IPS DF 6.9 (cell line): ENCODE results near the gene LRP1B.

Source experiments
- DNase-seq: peaks from one replicate; pipeline ENCODE4 v3.0.0-alpha.2; 2013; ENCODE audit warnings: low read depth, low spot score
- H3K27ac ChIP-seq: one replicate; pipeline ENCODE4 v1.5.1; 2013; ENCODE audit warnings: low read length, control low read depth
- H3K27me3 ChIP-seq: 2 replicates; pipeline ENCODE4 v1.6.1; 2013; ENCODE audit warnings: mild to moderate bottlenecking, low read length; ENCODE audit not compliant: control insufficient read depth, insufficient read depth
- H3K36me3 ChIP-seq: 2 replicates; pipeline ENCODE4 v1.6.1; 2013; ENCODE audit warnings: low read length; ENCODE audit not compliant: control insufficient read depth, insufficient read depth
- H3K4me1 ChIP-seq: 2 replicates; pipeline ENCODE4 v1.6.1; 2013; ENCODE audit warnings: low read length; ENCODE audit not compliant: control insufficient read depth, insufficient read depth
- H3K4me3 ChIP-seq: 2 replicates; pipeline ENCODE4 v1.5.1; 2013; ENCODE audit warnings: mild to moderate bottlenecking, low read length
- H3K9me3 ChIP-seq: 2 replicates; pipeline ENCODE4 v1.6.1; 2013; ENCODE audit warnings: low read length, inconsistent platforms; ENCODE audit not compliant: control insufficient read depth, insufficient read depth
- WGBS: extraction: QIAGEN DNeasy Blood & Tissue Kit; methylation state at CpG from one replicate; pipeline ENCODE4 v1.1.7; 2013; ENCODE audit warnings: mixed read lengths, missing lambda C conversion rate; ENCODE audit not compliant: insufficient read length, insufficient coverage; 5-methylcytosine and 5-hydroxymethylcytosine counted together

LRP1B gene

DNA sequence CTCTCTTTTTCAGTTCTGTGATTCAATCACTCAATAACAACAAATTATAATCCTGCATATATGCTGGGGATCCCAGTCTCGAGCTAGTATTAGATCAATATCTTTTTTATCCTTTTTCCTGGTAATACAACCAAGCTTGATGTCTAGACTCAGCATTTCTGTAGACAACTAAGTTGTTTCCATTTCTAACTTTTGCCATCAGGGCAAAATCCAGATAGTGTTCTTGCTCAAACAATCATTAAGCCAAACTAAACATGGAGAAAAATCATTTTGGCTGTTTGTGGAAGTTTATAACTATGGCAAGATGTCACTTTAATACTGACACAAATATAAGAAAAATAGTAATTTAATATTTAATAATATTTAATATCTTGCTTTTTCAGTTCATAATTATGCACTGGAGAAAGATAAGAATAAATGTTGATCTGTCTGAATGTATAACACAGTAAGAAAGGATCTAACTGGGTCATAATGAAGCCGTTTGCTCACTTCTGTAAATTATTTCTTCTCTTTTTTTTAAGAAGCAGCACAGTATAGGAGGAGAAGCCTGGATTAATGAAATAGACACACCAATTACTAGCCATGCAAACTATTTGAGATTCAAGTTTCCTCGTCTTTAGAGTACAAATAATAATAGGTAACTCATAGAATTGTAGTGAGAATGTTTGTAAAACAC is 979.1 kb downstream of the LRP1B start:
- no peaks in the 10 kb centered on the region for H3K4me1 ChIP-seq
- no peak for DNase-seq
- WGBS: no CpG with 5 or more reads among the region's 3 CpGs
- no peaks in the 10 kb centered on the region for H3K27me3 ChIP-seq
- no peak overlapping the region for H3K4me3 ChIP-seq
- no peaks in the 10 kb centered on the region for H3K9me3 ChIP-seq
- no peaks in the 10 kb centered on the region for H3K36me3 ChIP-seq
- no peak overlapping the region for H3K27ac ChIP-seq

DNA sequence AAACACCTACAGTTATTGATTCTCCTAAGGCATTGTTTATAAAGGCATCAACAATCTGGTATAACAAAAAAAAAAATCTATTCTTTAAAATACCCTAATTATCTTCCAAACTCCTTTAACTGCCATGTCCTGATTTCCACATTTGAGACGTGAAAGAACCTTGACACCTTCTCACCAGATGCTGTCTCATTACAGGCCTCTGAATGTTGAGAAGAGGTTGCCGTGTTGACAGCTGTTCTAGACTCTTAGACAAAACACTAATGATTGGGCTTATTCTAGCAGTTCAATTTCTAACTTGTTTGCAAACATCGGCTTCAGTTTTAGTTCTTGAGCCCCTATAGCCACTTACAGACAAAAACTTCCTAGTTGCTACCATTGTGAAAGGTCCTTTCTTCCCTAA is 988.8 kb downstream of the LRP1B start:
- H3K4me3 ChIP-seq: no peak overlapping the region
- H3K27me3 ChIP-seq: no peaks in the 10 kb centered on the region
- DNase-seq: no peak
- H3K27ac ChIP-seq: no peak overlapping the region
- WGBS: no CpG with 5 or more reads among the region's 3 CpGs
- H3K36me3 ChIP-seq: no peaks in the 10 kb centered on the region
- no peaks in the 10 kb centered on the region for H3K4me1 ChIP-seq
- no peaks in the 10 kb centered on the region for H3K9me3 ChIP-seq

DNA sequence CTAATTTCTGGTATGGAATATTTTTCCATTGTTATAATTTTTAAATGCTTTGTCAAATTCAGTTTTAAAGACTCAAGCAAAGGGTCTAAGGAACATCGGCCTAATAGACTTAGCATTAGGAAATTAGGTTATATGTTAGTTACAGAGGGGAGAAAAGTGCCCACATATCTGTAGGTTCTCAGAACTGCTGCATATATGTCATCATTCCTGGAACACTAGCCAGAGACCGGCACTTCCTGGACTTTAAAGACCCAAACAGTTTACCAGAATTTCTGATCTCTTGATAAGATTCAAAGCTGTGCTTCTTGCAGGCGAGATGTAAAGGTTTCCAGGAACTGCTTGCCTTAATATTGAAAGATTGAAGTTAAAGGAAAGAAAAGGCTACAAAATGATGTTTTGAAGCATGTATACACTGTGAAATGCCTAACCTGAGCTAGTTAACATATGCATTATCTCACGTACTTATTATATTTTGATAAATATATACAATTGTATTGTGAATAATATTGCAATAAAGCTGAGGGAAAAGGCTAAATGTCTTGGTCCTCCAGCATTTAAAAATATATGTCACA is 993.6 kb downstream of the LRP1B start:
- H3K4me3 ChIP-seq: no peak overlapping the region
- H3K27me3 ChIP-seq: no peaks in the 10 kb centered on the region
- H3K9me3 ChIP-seq: no peaks in the 10 kb centered on the region
- H3K36me3 ChIP-seq: no peaks in the 10 kb centered on the region
- no peaks in the 10 kb centered on the region for H3K4me1 ChIP-seq
- DNase-seq: no peak
- H3K27ac ChIP-seq: no peak overlapping the region
- no CpG with 5 or more reads among the region's 4 CpGs for WGBS

DNA sequence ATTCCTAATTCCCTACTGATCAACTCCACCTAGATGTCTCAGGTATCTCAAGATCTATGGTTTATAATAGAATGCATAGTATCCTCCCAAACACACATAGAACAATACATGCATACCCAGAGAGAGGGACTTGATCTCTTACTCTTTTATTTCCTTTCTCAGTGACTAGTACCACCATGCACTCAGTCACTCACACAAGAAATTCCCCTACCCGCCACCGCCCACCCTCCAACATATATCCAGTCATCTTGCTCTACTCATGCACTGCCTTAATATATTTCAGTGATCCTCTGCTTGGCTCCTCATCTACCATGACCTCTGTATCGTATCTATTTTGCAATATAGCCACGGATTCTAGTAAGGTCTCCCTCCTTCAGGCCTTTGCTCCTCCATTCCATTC is 996.9 kb downstream of the LRP1B start:
- H3K36me3 ChIP-seq: no peaks in the 10 kb centered on the region
- no peak overlapping the region for H3K4me3 ChIP-seq
- no CpG with 5 or more reads among the region's 4 CpGs for WGBS
- H3K9me3 ChIP-seq: no peaks in the 10 kb centered on the region
- no peak overlapping the region for H3K27ac ChIP-seq
- no peak for DNase-seq
- no peaks in the 10 kb centered on the region for H3K4me1 ChIP-seq
- H3K27me3 ChIP-seq: no peaks in the 10 kb centered on the region

DNA sequence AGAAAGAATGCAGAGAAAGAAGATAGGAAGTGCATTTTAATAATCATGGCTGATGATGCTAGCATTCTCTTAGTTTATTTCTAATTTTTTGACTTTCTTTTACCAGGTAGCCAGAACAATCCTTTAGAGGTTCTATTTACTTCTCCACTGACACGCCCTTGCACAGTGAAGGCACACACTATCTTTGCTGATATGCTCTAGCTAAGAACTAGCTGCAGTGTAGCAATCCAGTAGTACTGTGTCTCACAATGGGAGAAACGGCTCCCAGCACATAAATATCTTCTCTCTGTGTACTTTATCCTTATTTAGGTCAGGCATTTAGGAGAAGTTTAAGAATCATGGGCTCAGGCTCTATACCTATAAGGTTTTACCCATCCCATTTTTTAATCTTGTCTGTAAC is 1005.4 kb downstream of the LRP1B start:
- H3K4me1 ChIP-seq: no peaks in the 10 kb centered on the region
- H3K4me3 ChIP-seq: no peak overlapping the region
- WGBS: no CpG with 5 or more reads among the region's 2 CpGs
- H3K36me3 ChIP-seq: no peaks in the 10 kb centered on the region
- no peak overlapping the region for H3K27ac ChIP-seq
- no peaks in the 10 kb centered on the region for H3K27me3 ChIP-seq
- no peaks in the 10 kb centered on the region for H3K9me3 ChIP-seq
- no peak for DNase-seq

DNA sequence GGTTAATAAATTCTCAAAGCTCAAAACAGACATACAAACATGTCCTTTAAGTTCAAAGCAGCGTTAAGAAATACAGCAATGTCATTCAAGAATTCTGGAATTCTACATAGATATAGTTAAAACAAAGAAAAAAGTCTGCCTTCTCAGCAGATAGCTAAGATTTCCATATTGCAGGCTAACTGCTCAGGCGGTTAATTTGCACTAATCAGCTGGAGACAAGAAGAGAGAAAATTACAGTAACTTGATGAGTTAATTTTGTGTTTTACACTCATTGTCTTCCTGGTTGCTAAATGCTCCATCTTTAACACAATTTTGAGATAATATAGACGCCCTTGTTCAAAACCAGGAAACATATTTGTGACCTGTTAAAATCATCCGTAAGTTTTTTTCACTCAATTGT is 1012.0 kb downstream of the LRP1B start:
- Histone ChIP-seq H3K4me3 (no peak overlapping the region), H3K27ac (no peak overlapping the region), H3K27me3 (no peaks in the 10 kb centered on the region), H3K9me3 (no peaks in the 10 kb centered on the region), H3K4me1 (no peaks in the 10 kb centered on the region), H3K36me3 (no peaks in the 10 kb centered on the region)
- no peak for DNase-seq
- WGBS: no CpG with 5 or more reads among the region's 4 CpGs

DNA sequence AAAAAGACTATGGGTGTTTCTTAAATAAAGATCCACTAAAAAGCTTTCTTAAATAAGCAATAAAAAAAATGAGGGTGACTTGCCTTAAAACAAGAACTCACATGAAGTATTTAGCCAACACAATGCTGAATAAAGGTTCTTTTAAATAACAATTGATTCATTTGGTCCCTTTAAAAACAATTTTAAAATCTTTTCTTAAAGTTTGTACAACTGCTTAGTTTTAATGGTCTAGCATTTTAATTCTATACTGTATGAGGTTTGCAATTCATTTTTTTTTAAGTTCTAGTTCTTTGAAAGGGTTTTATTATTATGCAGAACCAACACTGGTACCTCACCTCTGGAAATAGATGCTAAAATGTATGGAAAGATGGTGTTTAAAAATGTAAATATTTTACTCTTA is 1017.5 kb downstream of the LRP1B start:
- Histone ChIP-seq H3K36me3 (no peaks in the 10 kb centered on the region), H3K9me3 (no peaks in the 10 kb centered on the region; the same call in 1 of the 2 replicates), H3K27me3 (no peaks in the 10 kb centered on the region), H3K27ac (no peak overlapping the region), H3K4me3 (no peak overlapping the region), H3K4me1 (no peaks in the 10 kb centered on the region)
- no peak for DNase-seq

DNA sequence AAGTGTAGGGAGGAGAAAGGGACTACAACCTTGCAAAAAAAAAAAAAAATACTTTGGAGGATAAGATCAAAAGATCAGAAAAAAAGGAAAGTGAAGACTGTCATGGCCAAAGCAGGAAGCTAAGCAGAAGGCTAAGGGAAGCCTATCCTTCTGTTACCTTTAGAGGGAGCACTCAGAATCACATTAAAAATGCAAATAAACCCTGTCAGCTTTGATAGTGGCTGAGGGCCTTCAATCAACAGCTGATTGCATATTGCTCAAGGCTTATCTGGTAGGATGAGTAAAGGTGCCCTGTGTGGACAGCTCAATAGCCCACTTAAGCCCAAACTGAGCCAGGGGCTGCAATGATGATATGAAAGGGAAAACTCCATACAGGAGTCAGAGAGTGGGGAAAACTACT is 1021.2 kb downstream of the LRP1B start:
- Histone ChIP-seq H3K27ac (no peak overlapping the region), H3K4me3 (no peak overlapping the region), H3K9me3 (no peaks in the 10 kb centered on the region; the same call in 1 of the 2 replicates), H3K36me3 (no peaks in the 10 kb centered on the region), H3K4me1 (no peaks in the 10 kb centered on the region), H3K27me3 (no peaks in the 10 kb centered on the region)
- no peak for DNase-seq

DNA sequence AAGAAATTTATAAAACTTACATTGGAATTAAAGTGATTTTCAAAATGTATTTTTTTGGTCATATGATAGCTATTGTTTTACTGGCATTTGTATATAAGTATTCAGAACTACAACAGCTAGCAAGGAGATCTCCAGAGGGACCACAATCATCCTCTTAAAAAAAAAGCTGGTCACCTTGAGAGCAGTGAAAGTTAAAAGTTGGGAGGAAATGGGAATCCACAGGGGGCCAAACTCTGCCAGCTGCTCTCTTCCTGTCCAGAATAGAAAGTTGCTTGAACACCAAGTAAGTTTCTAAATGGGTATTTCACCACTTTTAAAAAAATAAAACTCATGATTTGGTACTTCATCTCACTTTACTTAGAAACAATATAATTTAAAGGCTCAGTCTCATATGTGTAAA is 1025.1 kb downstream of the LRP1B start:
- no peaks in the 10 kb centered on the region for H3K27me3 ChIP-seq
- no peak for DNase-seq
- no peak overlapping the region for H3K27ac ChIP-seq
- H3K36me3 ChIP-seq: no peaks in the 10 kb centered on the region
- H3K4me3 ChIP-seq: no peak overlapping the region
- no peaks in the 10 kb centered on the region for H3K4me1 ChIP-seq
- no peaks in the 10 kb centered on the region for H3K9me3 ChIP-seq

DNA sequence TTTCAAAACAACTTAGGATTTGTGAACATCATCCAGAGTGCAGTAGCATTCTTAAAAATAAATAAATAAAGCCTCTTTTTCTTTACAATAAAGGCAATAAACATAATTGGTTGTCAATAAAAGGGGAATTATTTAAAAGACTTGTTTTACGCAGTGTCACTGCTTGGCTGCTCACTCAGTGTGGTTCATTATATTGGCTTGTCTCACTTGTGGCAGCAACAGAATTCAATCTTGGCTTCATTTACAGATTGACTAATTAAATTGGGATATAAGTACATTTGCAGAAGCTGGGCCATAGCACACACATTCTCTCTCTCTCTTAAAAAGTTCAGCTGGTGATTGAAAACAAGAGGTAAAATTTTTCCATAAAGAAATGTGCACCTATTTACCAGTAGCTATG is 1027.6 kb downstream of the LRP1B start:
- Histone ChIP-seq H3K27ac (no peak overlapping the region), H3K27me3 (no peaks in the 10 kb centered on the region), H3K4me1 (no peaks in the 10 kb centered on the region), H3K4me3 (no peak overlapping the region), H3K9me3 (no peaks in the 10 kb centered on the region), H3K36me3 (no peaks in the 10 kb centered on the region)
- no peak for DNase-seq
- no CpG with 5 or more reads among the region's 1 CpG for WGBS

DNA sequence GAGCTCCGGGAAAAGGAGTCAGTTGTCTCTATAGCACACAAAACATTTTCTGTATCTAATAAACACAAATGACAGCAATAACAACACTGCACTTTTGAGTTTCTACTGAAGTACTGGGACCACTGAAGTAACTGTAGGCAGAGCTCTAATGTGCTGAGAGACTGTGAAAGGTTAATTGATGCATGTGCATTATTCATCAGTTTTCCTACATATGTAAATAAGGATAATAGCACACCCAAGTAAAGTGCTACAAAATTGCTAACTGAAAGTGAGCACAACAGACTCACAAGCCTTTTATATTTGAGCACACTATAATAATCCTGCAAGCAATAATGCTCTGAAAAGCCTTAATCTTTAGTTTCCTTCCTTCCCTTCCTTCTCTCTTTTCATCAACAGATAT is 1051.6 kb downstream of the LRP1B start:
- Histone ChIP-seq H3K27me3 (no peaks in the 10 kb centered on the region), H3K4me3 (no peak overlapping the region), H3K36me3 (no peaks in the 10 kb centered on the region), H3K4me1 (no peaks in the 10 kb centered on the region), H3K9me3 (no peaks in the 10 kb centered on the region), H3K27ac (no peak overlapping the region)
- DNase-seq: no peak
- WGBS: no CpG with 5 or more reads among the region's 1 CpG
